HG03196 (cell line): ENCODE measurements around the gene LIPA.
"Not testable (repeated sequence)": the region's sequence is repeated elsewhere in the genome, so short reads cannot be mapped to it uniquely, and the experiment has no call there.

Experiments
- ATAC-seq: cut with Tn5 transposase; IDR thresholded peaks from one replicate; pipeline ENCODE4 v1.9.1; 2021; ENCODE audit not compliant: unreplicated experiment

The LIPA gene

DNA sequence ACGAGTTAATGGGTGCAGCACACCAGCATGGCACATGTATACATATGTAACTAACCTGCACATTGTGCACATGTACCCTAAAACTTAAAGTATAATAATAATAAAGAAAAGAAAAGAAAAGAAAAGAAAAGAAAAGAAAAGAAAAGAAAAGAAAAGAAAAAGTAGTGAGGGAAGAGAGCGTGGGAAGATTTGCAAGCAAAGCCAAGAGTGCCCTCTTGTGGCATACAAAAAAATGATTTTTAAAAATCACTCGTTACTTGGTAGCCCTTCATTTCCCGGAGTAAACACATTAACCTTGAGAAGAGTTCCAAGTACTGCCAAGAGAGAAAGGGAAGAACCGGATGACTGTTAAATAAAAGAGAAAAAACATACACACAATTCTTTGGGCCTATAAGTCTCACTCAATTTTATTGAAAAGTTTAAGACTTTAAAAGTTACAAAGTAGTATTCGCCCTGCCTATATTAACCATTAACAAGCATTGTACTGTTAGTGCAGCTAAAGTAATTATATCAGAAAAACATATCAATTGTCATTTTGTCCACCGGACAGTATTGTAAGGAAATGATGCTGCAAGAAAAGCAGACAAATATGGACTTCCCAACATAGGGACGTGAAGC lies 38.3 kb downstream of the LIPA start:
- ATAC-seq = no peak

DNA sequence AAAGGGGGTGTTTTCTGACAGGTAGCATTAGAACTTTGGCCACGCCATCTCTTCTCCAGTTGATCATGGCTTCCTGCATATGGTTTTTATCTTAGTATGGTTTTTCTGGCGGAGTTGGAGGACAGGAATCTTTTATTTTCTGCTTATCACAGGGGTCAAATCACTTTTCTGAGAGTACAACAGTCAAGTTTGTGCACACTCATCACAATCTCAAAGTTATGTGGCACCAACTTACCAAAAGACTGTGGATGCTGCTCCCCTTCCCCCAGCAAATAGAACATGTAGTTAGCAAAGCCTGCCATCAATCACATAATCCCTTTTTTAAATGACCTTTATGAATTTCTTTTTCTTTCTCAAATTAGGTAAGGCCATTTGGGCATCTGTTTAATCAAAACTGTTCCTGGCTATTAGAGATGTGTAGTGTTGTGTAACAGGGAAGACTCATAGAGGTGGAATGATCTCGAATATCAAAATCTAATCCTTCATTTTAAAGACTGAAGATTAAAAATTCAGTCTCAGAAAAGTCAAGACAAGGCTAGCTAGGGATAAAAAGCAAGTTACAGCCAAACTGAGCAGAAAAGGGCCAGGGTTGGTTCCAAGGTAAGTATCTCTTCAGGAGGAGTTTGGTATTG lies 40.7 kb downstream of the LIPA start:
- ATAC-seq = no peak

GRCh38 chr10:89209718-89210117 lies 41.9 kb downstream of the LIPA start:
- no peak for ATAC-seq

GRCh38 chr10:89207801-89208551 lies 43.6 kb downstream of the LIPA start:
- ATAC-seq = no peak

- no peak for ATAC-seq
Measured at GRCh38 chr10:89207181-89207800, 44.3 kb downstream of the LIPA start, which contains the start of gene CH25H. CH25H (minus strand) TSS chr10:89207317; CDS start chr10:89207292, 25 bp downstream.

DNA sequence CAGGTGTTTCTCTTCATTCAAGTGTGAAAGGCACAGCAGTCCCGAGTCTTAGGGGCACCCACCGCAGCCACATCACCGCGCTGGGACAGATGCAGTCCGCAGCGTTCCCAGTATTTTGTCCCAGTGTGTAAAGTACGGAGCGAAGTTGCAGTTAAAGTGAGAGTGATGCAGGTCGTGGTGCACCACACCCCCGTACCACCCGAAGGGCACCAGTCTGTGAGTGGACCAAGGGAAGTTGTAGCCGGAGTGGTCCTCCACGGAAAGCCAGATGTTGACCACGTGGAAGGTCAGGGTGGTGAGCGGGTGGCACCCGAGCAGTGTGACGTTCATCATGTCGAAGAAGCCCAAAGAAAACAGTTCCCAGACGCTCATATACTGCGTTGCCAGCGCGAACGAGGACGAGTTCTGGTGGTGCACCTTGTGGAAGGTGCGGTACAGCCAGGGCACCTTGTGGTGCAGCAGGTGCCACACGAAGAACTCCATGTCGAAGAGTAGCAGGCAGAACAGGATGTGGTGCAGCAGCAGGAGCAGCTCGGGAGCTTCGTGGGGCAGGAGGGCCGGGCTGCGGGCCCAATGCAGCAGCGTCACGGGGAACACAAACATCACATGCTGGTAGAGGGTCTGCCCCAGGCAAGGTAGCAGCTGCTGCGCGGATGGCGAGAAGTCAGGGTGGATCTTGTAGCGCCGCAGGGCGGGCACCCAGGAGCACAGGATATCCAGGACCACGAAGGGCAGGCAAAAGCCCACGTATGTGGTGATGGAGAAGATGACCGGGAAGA lies 45.0 kb downstream of the LIPA start:
- ATAC-seq = no peak

DNA sequence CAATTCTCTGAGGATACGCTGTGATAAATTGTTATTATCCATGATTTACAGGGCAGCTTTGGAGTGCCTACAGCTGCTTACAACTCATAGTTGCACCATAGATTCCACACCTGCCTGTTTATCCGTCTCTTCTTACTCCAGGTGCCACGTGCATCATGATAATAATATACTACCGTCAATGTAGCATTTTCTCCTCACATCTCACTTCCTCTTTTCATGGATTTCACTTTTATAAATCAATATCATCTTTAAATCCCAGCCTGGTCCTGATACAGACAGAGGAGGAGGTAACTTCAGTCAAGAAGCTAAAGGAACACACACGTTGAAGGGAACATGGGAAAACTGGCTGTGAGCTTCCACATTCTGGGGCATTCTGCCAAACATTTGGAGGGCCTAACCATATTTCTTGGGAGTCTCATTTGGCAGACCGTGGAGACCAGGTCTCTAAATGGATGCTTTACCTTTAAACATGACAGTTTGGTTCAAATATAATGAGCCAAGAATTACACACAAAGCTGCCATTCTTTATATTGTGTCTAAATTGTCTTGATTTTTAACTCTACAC lies 46.9 kb downstream of the LIPA start:
- no peak for ATAC-seq

DNA sequence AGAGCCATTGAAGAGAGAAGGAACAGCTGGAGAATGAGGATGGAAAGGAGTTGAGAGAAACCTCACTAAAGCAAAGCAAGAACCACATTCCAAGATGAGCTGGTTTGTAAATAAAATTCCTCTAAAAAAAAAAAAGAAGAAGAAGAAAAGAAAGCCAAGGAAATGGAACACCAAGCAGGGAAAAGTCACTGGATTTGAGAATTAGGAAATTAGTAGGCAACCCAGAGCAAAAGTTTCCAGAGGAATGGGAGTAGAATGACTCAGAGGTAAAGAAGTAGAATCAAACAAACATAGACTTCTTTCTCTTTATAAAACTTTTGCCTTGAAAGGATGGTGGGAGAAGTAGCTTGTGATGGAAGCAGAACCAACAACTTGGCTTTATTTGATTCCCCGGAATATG lies 48.3 kb downstream of the LIPA start:
- no peak for ATAC-seq

DNA sequence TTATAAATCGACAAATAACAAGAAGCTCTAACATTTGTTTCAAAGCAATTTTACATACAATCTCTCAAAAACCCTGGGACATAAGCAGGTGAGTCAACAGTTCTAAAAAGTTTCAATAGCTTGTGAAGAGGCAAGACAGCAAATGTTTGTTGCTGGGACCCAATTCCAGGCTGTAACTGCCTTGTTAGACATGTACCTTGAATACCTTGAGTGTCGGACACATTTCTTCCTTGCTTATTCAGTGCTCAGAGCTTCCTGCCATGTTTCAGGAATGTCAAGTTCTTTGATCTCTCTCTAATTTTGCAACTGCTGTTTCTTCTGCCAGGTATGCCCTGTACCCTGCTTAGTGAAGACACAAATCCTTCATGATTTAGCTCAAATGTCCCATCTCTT lies 49.5 kb downstream of the LIPA start:
- ATAC-seq = no peak

GRCh38 chr10:89201345-89202032 lies 50.1 kb downstream of the LIPA start:
- no peak for ATAC-seq

- no peak for ATAC-seq
Measured at GRCh38 chr10:89197473-89197872, 54.1 kb downstream of the LIPA start.

- ATAC-seq = not testable (repeated sequence)
Measured at GRCh38 chr10:89191301-89191700, 60.3 kb downstream of the LIPA start.

GRCh38 chr10:89189211-89189734 lies 62.3 kb downstream of the LIPA start:
- no peak for ATAC-seq

GRCh38 chr10:89185658-89186057 lies 65.9 kb downstream of the LIPA start:
- ATAC-seq = no peak

GRCh38 chr10:89184638-89185037 lies 66.9 kb downstream of the LIPA start:
- ATAC-seq = no peak

DNA sequence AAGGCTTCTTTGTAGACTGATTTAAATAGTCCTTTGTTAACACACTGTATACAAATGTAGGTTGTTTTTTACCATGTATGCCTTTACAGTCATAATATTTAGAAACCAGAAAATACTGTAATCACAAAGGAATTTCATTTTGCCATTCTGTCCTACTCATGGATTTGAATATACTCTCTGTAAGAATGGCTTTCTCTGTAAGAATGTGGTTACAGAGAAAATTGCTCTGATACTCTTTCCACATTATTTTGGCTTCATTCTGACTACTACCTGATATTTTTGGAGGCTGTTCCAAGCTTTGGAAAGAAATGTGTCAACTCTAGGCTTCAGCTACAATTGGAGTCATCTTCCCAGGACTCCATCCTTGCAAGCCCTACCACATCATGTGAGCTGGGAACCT lies 68.0 kb downstream of the LIPA start:
- ATAC-seq = no peak

DNA sequence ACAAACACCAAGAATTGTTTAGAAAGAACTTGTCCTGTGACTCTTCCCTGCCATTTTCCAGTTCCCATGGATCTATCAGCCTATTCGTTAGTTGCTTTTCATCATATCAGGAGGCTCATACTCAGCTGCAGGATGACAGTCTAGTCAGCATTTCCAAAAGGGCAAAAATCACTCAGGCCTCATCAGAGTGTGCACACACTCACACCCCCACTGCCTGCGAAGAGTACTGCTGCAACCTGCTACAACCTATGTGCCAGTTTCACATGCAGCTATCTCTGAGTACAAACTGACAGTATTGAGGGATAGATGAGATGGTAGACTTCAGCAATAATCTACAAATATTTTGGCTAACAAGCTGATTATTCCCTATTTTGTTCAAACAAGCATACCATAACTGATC lies 68.7 kb downstream of the LIPA start:
- ATAC-seq = no peak

DNA sequence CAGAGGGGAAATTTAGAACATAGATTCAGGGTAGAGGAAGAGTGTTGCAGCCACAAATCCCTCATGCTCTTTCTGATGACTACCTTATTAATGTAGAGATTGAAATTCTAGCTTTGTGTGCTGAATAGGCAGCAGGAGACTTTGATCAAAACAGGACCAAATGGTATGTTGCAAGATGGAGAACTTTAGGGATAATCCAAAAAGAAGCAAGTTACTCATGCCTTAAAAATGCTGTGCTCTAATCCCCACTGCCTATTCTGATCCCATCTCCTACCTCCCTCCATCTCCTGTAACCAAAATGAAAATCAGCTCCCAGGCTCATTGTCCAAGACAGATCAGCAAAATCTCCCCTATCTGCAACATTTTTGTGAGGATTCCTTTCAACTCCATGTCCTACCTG lies 75.8 kb downstream of the LIPA start:
- no peak for ATAC-seq

- no peak for ATAC-seq
Measured at GRCh38 chr10:89173075-89173474, 78.5 kb downstream of the LIPA start.

- ATAC-seq = no peak
Measured at GRCh38 chr10:89171996-89172395, 79.6 kb downstream of the LIPA start.
